ENCODE data around the gene ANO8.

Gene ANO8

DNA sequence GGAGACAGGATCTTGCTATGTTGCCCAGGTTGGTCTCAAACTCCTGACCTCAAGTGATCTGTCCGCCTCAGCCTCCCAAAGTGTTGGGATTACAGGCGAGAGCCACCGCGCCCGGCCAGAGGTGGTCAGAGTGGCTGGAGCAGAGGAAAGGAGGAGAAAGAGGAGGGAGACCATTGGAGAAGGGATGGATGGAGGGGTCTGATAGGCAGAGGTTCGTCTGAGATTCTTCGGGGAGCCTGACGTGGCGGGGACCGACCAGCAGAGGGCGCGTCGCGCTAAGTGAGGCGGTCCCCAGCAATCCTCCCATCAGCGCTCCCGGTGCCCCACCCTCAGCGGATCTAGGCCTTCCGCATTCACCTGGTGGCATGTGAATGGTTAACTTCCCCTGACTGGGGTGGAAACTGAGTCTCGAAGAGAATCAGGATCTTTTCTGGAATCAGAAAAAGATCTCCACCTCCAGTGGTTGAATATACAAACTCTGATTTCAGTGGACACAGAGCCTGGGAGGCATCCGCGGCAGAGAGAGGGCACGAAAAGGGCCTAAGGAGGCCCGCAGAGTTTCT is 11.5 kb upstream of the ANO8 start:
- peak; percentile 86 for DNase-seq (ENCODE audit: extremely low spot score)
- TF ChIP-seq HDGF (IDR thresholded peaks at IDR 0.05; ENCODE audit: borderline replicate concordance) (no peak), NFRKB (IDR thresholded peaks at IDR 0.05) (no peak), LEF1 (IDR thresholded peaks at IDR 0.05; ENCODE audit: borderline replicate concordance) (no peak), ARNT (IDR thresholded peaks at IDR 0.05) (no peak), SP1 (IDR thresholded peaks at IDR 0.05) (no peak), TARDBP (IDR thresholded peaks at IDR 0.05) (no peak)
- ChIA-PET POLR2A (interaction anchor here (1.3 kb wide), 1 partner anchor 11 kb away, joined by 6 read pairs; no protein-coding TSS in a partner anchor), CTCF (interaction anchor here (1.0 to 1.5 kb wide), 2 partner anchors 10 to 40 kb away, joined by 4 to 6 read pairs; no protein-coding TSS in a partner anchor)

DNA sequence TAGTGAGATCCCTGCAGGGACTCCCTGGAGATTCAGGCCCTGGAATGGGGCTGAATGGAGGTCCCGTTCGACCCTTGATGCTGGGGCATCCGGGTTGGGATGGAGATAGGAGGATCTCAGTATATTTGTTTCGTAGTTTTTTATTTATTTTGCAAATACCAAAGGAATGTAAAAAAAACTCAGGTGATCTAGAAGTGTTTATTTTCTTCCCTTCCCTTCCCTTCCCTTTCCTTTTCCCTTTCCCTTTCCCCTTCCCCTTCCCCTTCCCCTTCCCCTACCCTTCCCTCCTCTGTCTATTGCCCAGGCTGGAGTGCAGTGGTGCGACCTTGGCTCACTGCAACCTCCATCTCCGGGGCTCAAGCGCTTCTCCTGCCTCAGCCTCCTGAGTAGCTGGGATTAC is 7.2 kb upstream of the ANO8 start:
- ChIA-PET CTCF (no interaction called here), POLR2A (interaction anchor here (1.1 kb wide), 1 partner anchor 9 kb away, joined by 5 read pairs; no protein-coding TSS in a partner anchor)
- TF ChIP-seq TARDBP (IDR thresholded peaks at IDR 0.05), result no peak
- TF ChIP-seq BHLHE40 (IDR thresholded peaks at IDR 0.05; ENCODE audit: borderline replicate concordance), result no peak
- no peak for TF ChIP-seq LEF1 (IDR thresholded peaks at IDR 0.05; ENCODE audit: borderline replicate concordance)
- TF ChIP-seq SUZ12 (IDR thresholded peaks at IDR 0.05), result no peak
- no peak for TF ChIP-seq FOXK2 (IDR thresholded peaks at IDR 0.05)
- no peak for TF ChIP-seq FOXM1 (IDR thresholded peaks at IDR 0.05; ENCODE audit: borderline replicate concordance)
- TF ChIP-seq SP1 (IDR thresholded peaks at IDR 0.05), result no peak
- no peak for TF ChIP-seq ARNT (IDR thresholded peaks at IDR 0.05)
- no peak for TF ChIP-seq CTBP1 (IDR thresholded peaks at IDR 0.05; ENCODE audit: borderline replicate concordance)
- no peak for TF ChIP-seq ZNF384 (IDR thresholded peaks at IDR 0.05)
- DNase-seq (ENCODE audit: extremely low spot score), result no peak

DNA sequence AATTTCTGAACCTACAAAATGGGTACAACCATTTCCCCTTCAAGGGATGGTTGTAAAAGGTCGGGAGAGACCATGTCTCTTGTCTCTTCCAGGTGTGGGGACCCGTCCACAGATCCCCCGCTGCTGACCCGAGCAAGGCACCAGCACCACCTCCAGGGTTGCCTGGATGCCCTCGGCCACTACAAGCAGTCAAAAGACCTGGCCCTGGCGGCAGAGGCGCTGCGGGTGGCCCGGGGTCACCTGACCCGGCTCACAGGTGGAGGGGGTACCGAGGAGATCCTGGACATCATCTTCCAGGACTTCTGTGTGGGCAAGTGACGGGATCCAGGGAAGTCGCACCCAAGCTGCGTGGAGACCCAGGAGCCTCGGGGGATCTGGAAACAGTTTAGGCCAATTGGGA is 6.7 kb upstream of the ANO8 start:
- no peak for DNase-seq (ENCODE audit: extremely low spot score)
- POLR2A ChIA-PET, result interaction anchor here (1.1 kb wide), 1 partner anchor 9 kb away, joined by 5 read pairs; no protein-coding TSS in a partner anchor
- CTCF ChIA-PET, result no interaction called here
- no peak for TF ChIP-seq FOXK2 (IDR thresholded peaks at IDR 0.05)

DNA sequence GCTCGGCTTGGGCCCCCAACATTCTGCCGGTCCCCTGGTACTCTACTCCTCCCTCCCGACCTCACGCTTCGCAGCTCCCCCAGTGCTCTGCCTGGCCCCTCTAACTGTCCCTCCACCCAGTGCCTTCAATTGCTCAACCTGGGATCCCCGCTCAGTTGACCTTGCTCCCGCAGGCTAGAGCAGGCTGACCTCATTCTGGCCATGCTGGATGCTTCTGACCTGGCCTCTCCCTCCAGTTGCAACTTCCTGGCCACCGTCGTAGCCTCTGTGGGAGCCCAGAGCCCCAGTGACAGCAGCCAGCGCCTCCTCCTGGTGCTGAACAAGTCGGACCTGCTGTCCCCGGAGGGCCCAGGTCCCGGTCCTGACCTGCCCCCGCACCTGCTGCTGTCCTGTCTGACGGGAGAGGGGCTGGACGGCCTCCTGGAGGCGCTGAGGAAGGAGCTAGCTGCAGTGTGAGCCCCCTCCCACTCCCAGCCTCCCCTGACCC is 6.3 kb upstream of the ANO8 start:
- DNase-seq (ENCODE audit: extremely low spot score), result no peak
- no peak for TF ChIP-seq NFRKB (IDR thresholded peaks at IDR 0.05)
- no peak for TF ChIP-seq TARDBP (IDR thresholded peaks at IDR 0.05)
- POLR2A ChIA-PET, result interaction anchor here (1.1 kb wide), 1 partner anchor 8 kb away, joined by 5 read pairs; no protein-coding TSS in a partner anchor
- CTCF ChIA-PET, result no interaction called here

DNA sequence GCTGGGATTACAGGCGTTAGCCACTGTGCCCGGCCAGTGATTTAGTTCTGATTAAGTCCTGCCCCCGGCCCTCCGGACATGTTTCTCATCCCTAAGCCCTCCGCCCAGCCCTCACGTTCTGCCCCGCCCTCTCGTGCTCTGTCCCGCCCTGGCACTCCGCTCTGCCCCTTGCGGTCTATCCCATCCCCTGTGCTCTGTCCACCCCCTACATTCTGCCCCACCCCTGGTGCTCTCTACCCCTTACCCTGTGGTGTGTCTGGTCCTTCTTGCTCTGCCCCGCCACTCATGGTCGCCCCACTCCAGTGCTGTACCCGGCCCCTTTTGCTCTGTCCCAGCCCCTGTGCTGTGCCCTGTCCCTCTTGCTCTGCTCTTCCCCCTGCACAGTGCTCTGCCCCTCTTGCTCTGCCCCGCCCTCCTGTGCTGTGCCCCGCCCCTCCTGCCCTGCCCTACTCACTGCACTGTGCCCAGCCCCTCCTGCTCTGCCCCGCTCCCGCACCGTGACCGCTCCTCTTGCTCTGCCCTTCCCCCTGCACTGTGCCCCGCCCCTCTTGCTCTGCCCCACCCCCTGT is 5.7 kb upstream of the ANO8 start:
- no peak for TF ChIP-seq NFRKB (IDR thresholded peaks at IDR 0.05)
- TF ChIP-seq CTBP1 (IDR thresholded peaks at IDR 0.05; ENCODE audit: borderline replicate concordance), result no peak
- no peak for TF ChIP-seq SUZ12 (IDR thresholded peaks at IDR 0.05)
- no peak for TF ChIP-seq TARDBP (IDR thresholded peaks at IDR 0.05)
- ChIA-PET POLR2A (no interaction called here), CTCF (no interaction called here)
- no peak for DNase-seq (ENCODE audit: extremely low spot score)

GRCh38 chr19:17339088-17339741 is 4.6 kb upstream of the ANO8 start:
- no peak for TF ChIP-seq ARNT (IDR thresholded peaks at IDR 0.05)
- TF ChIP-seq CTBP1 (IDR thresholded peaks at IDR 0.05; ENCODE audit: borderline replicate concordance), result no peak
- no peak for TF ChIP-seq FOXA1 (IDR thresholded peaks at IDR 0.05)
- TF ChIP-seq FOXM1 (IDR thresholded peaks at IDR 0.05; ENCODE audit: borderline replicate concordance), result no peak
- TF ChIP-seq ELF4 (IDR thresholded peaks at IDR 0.05), result no peak
- no peak for TF ChIP-seq SUZ12 (IDR thresholded peaks at IDR 0.05)
- TF ChIP-seq TARDBP (IDR thresholded peaks at IDR 0.05), result no peak
- no peak for TF ChIP-seq FOXK2 (IDR thresholded peaks at IDR 0.05)
- no peak for TF ChIP-seq ZNF384 (IDR thresholded peaks at IDR 0.05)
- TF ChIP-seq LEF1 (IDR thresholded peaks at IDR 0.05; ENCODE audit: borderline replicate concordance), result no peak
- TF ChIP-seq, protein P1, sequence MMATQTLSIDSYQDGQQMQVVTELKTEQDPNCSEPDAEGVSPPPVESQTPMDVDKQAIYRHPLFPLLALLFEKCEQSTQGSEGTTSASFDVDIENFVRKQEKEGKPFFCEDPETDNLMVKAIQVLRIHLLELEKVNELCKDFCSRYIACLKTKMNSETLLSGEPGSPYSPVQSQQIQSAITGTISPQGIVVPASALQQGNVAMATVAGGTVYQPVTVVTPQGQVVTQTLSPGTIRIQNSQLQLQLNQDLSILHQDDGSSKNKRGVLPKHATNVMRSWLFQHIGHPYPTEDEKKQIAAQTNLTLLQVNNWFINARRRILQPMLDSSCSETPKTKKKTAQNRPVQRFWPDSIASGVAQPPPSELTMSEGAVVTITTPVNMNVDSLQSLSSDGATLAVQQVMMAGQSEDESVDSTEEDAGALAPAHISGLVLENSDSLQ (IDR thresholded peaks at IDR 0.05), result no peak
- no peak for TF ChIP-seq L3MBTL2 (conservative IDR thresholded peaks at IDR 0.05)
- TF ChIP-seq BHLHE40 (IDR thresholded peaks at IDR 0.05; ENCODE audit: borderline replicate concordance), result no peak
- no peak for TF ChIP-seq HDGF (IDR thresholded peaks at IDR 0.05; ENCODE audit: borderline replicate concordance)
- POLR2A ChIA-PET, result interaction anchor here (1.9 kb wide), 1 partner anchor 46 kb away, joined by 8 read pairs; no protein-coding TSS in a partner anchor
- DNase-seq (ENCODE audit: extremely low spot score), result peak; percentile 57
- CTCF ChIA-PET, result no interaction called here

DNA sequence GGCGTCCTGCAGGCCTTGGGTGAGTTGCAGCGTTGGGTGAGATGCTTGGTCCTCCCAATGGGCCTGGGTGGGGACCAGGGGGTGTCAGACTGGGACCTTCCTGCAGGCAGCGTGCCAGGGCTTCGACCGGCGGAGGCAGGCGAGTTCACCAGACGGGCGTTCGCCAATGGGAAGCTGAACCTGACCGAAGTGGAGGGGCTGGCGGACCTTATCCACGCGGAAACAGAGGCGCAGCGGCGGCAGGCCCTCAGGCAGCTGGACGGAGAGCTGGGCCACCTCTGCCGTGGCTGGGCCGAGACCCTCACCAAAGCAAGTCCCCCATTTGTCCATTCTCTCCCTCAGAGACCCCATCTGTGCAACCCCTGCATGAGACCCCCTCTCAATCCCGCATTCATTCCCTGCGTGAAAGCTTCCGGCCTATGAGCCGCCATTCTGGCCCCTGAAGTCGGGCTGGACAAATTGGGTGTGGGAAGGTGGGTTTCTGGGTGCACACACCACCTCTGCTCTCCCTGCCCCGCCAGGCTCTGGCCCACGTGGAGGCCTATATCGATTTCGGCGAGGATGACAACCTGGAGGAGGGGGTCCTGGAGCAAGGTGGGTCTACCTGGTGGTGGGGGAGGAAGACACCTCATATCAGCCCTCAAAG is 3.9 kb upstream of the ANO8 start:
- DNase-seq (ENCODE audit: extremely low spot score), result no peak
- POLR2A ChIA-PET, result interaction anchor here (1.0 to 9.3 kb wide), 3 partner anchors 31 to 50 kb away, joined by 3 to 107 read pairs (median 8); partner anchors contain the start of genes DDA1 and MRPL34
- CTCF ChIA-PET, result no interaction called here
- TF ChIP-seq TARDBP (IDR thresholded peaks at IDR 0.05), result no peak
- no peak for TF ChIP-seq ELF4 (IDR thresholded peaks at IDR 0.05)
- TF ChIP-seq HDGF (IDR thresholded peaks at IDR 0.05; ENCODE audit: borderline replicate concordance), result no peak
- TF ChIP-seq, protein P1 (IDR thresholded peaks at IDR 0.05), result no peak
- peak; percentile 18; the same call in 1 of the 2 replicates for TF ChIP-seq L3MBTL2 (conservative IDR thresholded peaks at IDR 0.05)
- TF ChIP-seq CTBP1 (IDR thresholded peaks at IDR 0.05; ENCODE audit: borderline replicate concordance), result no peak
